H1 (cell line): ENCODE data around the gene ATG16L1. TPM values are rescaled to one million over a fixed set of nuclear protein-coding genes. Genes with fewer than 3 reads are reported as not detected.

Experiments
- BACH1 ChIP-seq: IDR thresholded peaks from 2 replicates; pipeline ENCODE4 v1.6.1; 2012; ENCODE audit warnings: low read length, improper control_type of control experiment
- GTF2F1 ChIP-seq: IDR thresholded peaks from 2 replicates; pipeline ENCODE4 v1.6.1; 2012; ENCODE audit warnings: low read depth, low read length, improper control_type of control experiment, borderline replicate concordance
- SIN3A ChIP-seq, 2 experiments: IDR thresholded peaks in 1 of 2; conservative IDR thresholded peaks in 1 of 2; 2 replicates each; pipeline ENCODE4 v1.6.1; 2011 to 2012; ENCODE audit warnings: low read length in 2 of 2, improper control_type of control experiment in 1 of 2, low read depth in 1 of 2, mild to moderate bottlenecking in 1 of 2
- SP2 ChIP-seq: IDR thresholded peaks from 2 replicates; pipeline ENCODE4 v1.6.1; 2012; ENCODE audit warnings: mild to moderate bottlenecking, low read length, inconsistent platforms
- polyA plus RNA-seq, 7 experiments: library from polyadenylated mRNA; depleted of rRNA in 3 of 7; stranded (reverse) in 5 of 7; unstranded in 2 of 7; fragments of >200 nt in 5 of 7; fragments of 200-250 nt in 2 of 7; gene quantifications; 1 replicate in 5 of 7; 2 replicates in 1 of 7; 4 replicates in 1 of 7; pipeline versions ENCODE4 v1.2.1 to v1.2.3, GENCODE V29; 2011 to 2013; ENCODE audit warnings: missing spikeins in 2 of 7, mixed read lengths in 2 of 7
- total RNA-seq: library from RNA; stranded (reverse); fragmentation: NEBNext Ultra II Directional; extraction: Animal tissue kit (Norgen Biotek cat#: 25700); gene quantifications from 2 replicates; pipeline ENCODE4 v1.2.1, GENCODE V29; 2021
- TF ChIP-seq, protein P1 (sequence below): IDR thresholded peaks from 2 replicates; pipeline ENCODE4 v1.6.1; 2012; ENCODE audit warnings: low read length, inconsistent platforms

ATG16L1 gene
- total and polyA plus RNA-seq, 2 of the 8 experiments (the other 6 are each of a cell fraction or from before 2014, with no cell fraction given) = 18.3 to 31.0 TPM

DNA sequence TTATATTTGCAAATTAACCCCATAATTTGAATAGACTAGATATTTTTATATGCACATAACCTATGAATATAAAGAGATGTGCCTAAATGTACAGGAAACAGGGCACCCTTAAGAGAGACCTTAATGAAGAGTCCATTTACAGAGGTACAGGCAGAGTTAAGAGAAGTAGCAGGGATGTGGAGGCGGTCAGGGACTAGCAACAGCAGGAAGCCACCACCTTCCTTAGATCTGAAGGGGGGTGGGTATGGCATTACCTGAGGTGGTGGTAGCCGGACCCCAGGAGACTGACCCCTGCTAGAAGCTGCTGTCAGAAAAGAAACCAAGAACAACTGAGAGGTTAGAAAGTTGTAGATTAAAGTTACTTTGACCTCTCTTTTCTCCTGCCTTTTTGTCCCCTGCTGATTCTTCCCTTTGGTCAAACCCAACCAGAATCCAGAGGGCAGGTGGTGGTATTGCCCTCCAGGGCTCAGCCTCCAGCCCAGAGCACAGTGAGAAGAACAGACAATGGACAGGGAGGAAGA is 24.9 kb upstream of the ATG16L1 start (continued):
- TF ChIP-seq SIN3A (conservative IDR thresholded peaks at IDR 0.05 in 1 of 2, IDR thresholded peaks at IDR 0.05 in 1 of 2; ENCODE audit: low read depth in 1 of 2, low read length in 2 of 2) = no peak
- no peak for TF ChIP-seq GTF2F1
- TF ChIP-seq BACH1 = no peak
- TF ChIP-seq SP2 = no peak
- TF ChIP-seq, protein P1, sequence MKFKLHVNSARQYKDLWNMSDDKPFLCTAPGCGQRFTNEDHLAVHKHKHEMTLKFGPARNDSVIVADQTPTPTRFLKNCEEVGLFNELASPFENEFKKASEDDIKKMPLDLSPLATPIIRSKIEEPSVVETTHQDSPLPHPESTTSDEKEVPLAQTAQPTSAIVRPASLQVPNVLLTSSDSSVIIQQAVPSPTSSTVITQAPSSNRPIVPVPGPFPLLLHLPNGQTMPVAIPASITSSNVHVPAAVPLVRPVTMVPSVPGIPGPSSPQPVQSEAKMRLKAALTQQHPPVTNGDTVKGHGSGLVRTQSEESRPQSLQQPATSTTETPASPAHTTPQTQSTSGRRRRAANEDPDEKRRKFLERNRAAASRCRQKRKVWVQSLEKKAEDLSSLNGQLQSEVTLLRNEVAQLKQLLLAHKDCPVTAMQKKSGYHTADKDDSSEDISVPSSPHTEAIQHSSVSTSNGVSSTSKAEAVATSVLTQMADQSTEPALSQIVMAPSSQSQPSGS = no peak
